SJSA1 (cell line): ENCODE data around the gene ST7. TPM values are rescaled to one million over a fixed set of nuclear protein-coding genes. Genes with fewer than 3 reads are reported as not detected.

Source experiments
- DNase-seq, 2 experiments: peaks; one replicate each; pipeline ENCODE4 v3.0.0-alpha.2; 2015 to 2020; ENCODE audit warnings: low spot score in 2 of 2, low read depth in 1 of 2
- H3K27ac ChIP-seq: fragments of 250-450 bp; sonication (Bioruptor Pico); 2 replicates; pipeline ENCODE4 v1.5.1; 2020; ENCODE audit warnings: mild to moderate bottlenecking, moderate library complexity
- H3K27me3 ChIP-seq: fragments of 250-450 bp; sonication (Bioruptor Pico); replicated peaks from 2 replicates; pipeline ENCODE4 v1.5.1; 2020; ENCODE audit warnings: mild to moderate bottlenecking, moderate library complexity
- H3K36me3 ChIP-seq: fragments of 250-450 bp; sonication (Bioruptor Pico); 2 replicates; pipeline ENCODE4 v1.5.1; 2020; ENCODE audit warnings: mild to moderate bottlenecking
- H3K4me1 ChIP-seq: fragments of 250-450 bp; sonication (Bioruptor Pico); replicated peaks from 2 replicates; pipeline ENCODE4 v1.6.1; 2021; ENCODE audit warnings: mild to moderate bottlenecking
- H3K4me3 ChIP-seq: fragments of 250-450 bp; sonication (Bioruptor Pico); 2 replicates; pipeline ENCODE4 v1.5.1; 2020; ENCODE audit warnings: mild to moderate bottlenecking
- H3K9me3 ChIP-seq: fragments of 250-450 bp; sonication (Bioruptor Pico); replicated peaks from 2 replicates; pipeline ENCODE4 v1.5.1; 2020; ENCODE audit warnings: mild to moderate bottlenecking
- total RNA-seq: library from RNA; depleted of rRNA; stranded (reverse); fragments of >200 nt; shearing (Covaris generic); gene quantifications from 2 replicates; pipeline ENCODE4 v1.2.3, GENCODE V29; 2014; rRNA removed

The ST7 gene, protein sequence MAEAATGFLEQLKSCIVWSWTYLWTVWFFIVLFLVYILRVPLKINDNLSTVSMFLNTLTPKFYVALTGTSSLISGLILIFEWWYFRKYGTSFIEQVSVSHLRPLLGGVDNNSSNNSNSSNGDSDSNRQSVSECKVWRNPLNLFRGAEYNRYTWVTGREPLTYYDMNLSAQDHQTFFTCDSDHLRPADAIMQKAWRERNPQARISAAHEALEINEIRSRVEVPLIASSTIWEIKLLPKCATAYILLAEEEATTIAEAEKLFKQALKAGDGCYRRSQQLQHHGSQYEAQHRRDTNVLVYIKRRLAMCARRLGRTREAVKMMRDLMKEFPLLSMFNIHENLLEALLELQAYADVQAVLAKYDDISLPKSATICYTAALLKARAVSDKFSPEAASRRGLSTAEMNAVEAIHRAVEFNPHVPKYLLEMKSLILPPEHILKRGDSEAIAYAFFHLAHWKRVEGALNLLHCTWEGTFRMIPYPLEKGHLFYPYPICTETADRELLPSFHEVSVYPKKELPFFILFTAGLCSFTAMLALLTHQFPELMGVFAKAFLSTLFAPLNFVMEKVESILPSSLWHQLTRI
- 14.7 TPM in 2 replicates for total RNA-seq

DNA sequence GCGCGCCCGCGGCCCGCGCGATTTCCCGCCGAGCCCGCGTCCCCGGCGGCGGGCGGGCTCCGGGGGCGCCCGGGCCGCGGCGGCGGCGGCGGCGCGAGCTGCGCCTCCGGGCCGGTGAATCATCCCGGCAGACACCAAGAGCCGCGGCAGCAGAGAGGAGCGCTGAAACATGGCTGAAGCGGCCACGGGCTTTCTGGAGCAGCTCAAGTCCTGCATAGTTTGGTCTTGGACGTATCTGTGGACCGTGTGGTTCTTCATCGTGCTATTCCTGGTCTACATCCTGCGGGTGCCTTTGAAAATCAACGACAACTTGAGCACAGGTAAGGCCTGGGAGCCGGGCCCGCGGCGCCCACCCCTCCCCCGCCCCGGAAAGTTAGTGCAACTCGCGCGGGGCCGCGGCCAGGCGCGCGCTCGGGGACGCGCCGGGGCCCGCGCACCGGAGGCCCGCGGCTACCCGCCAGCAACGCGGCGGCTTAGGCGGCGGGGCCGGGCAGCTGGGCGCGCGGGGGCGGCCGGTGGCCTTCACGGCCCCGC is at the start of gene ST7:
ST7 (plus strand) TSS at position 130 of the 534 bp plus-strand sequence; CDS start at position 170, 40 bp downstream.
- peaks cover 15% of the 10 kb centered on the region for H3K36me3 ChIP-seq
- H3K4me3 ChIP-seq = peak within 1 kb of the TSS; percentile 100
- H3K27me3 ChIP-seq = no peaks in the 10 kb centered on the region
- peaks cover 20% of the 10 kb centered on the region for H3K4me1 ChIP-seq
- H3K9me3 ChIP-seq = 0 out of 2 replicates have a peak, but pooled peaks cover 6% of the 10 kb centered on the region
- DNase-seq = peak; percentile 73 to 85
- peak within 1 kb of the TSS; percentile 98 for H3K27ac ChIP-seq

DNA sequence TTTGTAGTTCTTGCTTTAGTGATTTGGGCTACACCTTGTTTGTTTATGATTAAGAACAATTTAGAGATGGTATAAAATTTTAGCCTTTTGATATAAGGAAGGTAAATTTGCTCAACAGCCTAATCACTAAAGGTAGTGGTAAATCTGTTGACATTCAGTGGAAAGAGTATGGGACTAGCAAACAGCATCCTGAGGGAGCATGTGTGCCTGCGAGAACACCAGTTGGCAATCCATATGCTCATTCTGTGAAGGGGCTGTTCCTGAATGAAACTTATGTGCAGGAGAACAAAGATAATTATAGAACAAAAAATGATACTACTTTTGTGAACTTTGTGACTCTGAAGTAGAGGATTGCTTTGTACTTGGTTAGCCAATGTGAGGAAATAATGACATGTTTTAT is 46.9 kb upstream of the ST7 start:
- DNase-seq = no peak
- H3K27me3 ChIP-seq = no peaks in the 10 kb centered on the region
- peaks cover 44% of the 10 kb centered on the region for H3K36me3 ChIP-seq
- H3K4me1 ChIP-seq = no peaks in the 10 kb centered on the region
- no peak overlapping the region for H3K4me3 ChIP-seq
- no peaks in the 10 kb centered on the region for H3K9me3 ChIP-seq
- H3K27ac ChIP-seq = no peak overlapping the region

DNA sequence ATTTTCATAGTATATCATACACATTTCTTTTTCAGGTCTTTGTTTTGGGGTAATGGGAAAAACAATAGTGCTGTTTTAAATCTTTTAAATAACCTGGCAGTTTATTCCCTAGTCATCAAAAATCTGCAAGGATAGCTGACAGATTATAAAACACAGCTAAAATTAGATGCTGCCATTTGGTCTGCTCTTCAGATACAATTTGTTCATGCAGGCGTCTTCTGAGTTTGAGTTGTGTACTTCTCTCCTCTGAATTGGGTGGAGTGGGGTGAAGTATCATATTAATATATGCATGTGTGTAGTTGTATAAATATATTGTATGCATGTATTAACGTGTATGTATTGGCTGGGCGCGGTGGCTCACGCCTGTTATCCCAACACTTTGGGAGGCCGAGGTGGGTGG is 42.9 kb upstream of the ST7 start:
- Histone ChIP-seq H3K36me3 (peaks cover 63% of the 10 kb centered on the region), H3K27ac (no peak overlapping the region), H3K4me1 (no peaks in the 10 kb centered on the region), H3K27me3 (no peaks in the 10 kb centered on the region), H3K9me3 (no peaks in the 10 kb centered on the region), H3K4me3 (no peak overlapping the region)
- no peak for DNase-seq

DNA sequence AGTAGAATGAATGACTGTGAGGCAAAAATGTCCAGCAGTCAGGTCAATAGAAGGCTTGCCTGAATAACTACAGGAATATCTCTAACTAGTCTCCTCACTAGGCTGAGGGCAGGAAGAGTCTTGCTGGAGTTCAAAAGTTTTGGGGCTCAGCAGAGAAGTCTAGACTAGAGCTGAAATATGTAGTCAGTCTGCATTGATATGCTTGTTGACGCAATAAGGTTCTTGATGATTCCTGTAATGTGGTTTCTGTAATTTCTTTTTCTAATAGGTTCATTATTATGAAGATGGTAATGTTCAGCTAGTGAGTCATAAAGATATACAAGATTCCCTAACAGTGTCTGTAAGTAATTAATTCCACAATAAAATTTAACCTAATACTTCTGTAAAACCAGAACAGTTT is 41.5 kb upstream of the ST7 start:
- no peak overlapping the region for H3K4me3 ChIP-seq
- H3K27ac ChIP-seq = no peak overlapping the region
- no peaks in the 10 kb centered on the region for H3K4me1 ChIP-seq
- H3K27me3 ChIP-seq = no peaks in the 10 kb centered on the region
- no peak for DNase-seq
- peaks cover 60% of the 10 kb centered on the region for H3K36me3 ChIP-seq
- H3K9me3 ChIP-seq = no peaks in the 10 kb centered on the region

DNA sequence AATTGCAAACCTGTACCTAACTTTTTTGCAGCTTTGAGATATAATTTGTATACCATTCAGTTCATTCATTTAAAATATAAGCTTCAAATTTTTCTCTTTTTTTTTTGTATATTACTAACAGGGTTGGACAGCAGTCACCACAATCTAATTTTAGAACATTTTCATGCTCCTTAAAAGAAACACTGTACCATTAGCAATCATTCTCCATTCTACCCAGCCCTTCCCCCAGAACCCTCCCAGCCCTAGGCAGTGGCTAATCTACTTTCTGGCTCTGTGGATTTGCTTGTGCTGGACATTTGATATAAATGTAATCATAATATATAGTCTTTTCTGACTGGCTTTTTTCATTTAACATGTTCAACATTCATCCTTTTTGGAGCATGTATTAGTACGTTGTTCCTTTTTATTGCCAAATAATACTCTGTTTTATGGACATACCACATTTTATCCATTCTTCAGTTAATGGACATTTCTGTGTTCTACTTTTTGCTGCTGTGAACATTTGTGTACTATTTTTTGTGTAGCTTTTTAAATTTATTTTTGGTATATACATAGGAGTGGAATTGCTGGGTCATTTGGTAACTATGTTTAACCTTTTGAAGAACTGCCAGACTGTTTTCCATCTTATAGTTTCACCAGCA is 40.9 kb upstream of the ST7 start:
- H3K27me3 ChIP-seq = no peaks in the 10 kb centered on the region
- H3K27ac ChIP-seq = no peak overlapping the region
- H3K4me1 ChIP-seq = no peaks in the 10 kb centered on the region
- no peak for DNase-seq
- H3K36me3 ChIP-seq = peaks cover 60% of the 10 kb centered on the region
- no peaks in the 10 kb centered on the region for H3K9me3 ChIP-seq
- H3K4me3 ChIP-seq = no peak overlapping the region

DNA sequence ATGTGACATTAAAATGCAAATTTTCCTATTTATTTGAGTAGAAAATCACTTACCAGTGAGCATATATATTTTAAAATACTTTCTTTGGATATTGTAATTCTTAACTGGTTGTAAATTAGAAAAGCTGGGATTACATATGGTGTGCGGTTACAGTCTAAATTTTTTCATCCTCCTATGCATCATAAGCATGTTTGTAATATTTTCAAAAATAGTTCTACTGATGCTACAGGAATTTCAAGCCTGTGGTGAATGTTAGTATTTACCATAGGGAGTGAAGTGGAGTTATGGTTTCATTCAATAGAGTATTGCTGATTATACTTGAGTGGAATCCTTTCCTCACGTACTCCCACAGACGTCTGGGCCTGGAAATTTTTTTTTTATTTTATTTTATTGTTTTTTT is 34.6 kb upstream of the ST7 start:
- H3K36me3 ChIP-seq = peaks cover 36% of the 10 kb centered on the region
- no peaks in the 10 kb centered on the region for H3K27me3 ChIP-seq
- H3K4me1 ChIP-seq = no peaks in the 10 kb centered on the region
- DNase-seq = no peak
- no peak overlapping the region for H3K27ac ChIP-seq
- no peaks in the 10 kb centered on the region for H3K9me3 ChIP-seq
- no peak overlapping the region for H3K4me3 ChIP-seq

DNA sequence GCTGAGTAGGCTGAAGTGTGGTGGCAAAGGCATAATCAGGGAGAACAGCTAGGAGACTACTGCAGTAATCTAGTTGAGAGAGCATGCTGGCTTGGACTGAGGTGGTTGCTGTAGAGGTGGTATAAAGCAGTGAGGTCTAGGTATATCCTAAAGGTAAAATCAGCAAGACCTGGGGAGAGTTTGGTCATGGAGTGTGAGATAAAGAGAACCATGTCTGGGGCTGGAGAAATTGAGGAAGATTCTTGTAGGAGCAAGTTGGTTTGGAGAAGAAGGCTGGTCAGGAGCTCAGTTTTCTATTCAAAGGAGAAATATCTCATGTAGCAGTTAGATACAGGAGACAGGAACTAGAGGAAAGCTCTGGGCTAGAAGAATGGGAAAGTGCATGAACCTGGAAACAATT is 32.9 kb upstream of the ST7 start:
- Histone ChIP-seq H3K27me3 (no peaks in the 10 kb centered on the region), H3K36me3 (peaks cover 24% of the 10 kb centered on the region), H3K4me3 (no peak overlapping the region), H3K9me3 (no peaks in the 10 kb centered on the region), H3K4me1 (no peaks in the 10 kb centered on the region), H3K27ac (no peak overlapping the region)
- no peak for DNase-seq

DNA sequence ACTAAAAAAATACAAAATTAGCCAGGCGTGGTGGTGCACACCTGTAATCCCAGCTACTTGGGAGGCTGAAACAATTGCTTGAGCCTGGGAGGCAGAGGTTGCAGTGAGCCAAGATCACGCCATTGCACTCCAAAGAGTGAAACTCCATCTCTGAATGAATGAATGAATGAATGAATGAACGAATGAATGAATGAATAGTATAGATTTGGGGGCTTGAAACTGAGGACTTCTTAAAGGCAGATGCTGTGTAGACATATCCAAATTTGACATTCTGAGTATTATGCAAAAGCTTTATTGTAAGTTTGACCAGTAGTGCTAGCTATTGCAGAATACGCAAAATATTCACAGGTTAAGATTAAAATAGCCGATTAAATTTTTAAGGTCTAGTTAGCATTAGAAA is 30.8 kb upstream of the ST7 start:
- no peaks in the 10 kb centered on the region for H3K9me3 ChIP-seq
- H3K4me3 ChIP-seq = no peak overlapping the region
- no peaks in the 10 kb centered on the region for H3K4me1 ChIP-seq
- no peaks in the 10 kb centered on the region for H3K27me3 ChIP-seq
- peaks cover 11% of the 10 kb centered on the region for H3K36me3 ChIP-seq
- no peak for DNase-seq
- H3K27ac ChIP-seq = no peak overlapping the region

DNA sequence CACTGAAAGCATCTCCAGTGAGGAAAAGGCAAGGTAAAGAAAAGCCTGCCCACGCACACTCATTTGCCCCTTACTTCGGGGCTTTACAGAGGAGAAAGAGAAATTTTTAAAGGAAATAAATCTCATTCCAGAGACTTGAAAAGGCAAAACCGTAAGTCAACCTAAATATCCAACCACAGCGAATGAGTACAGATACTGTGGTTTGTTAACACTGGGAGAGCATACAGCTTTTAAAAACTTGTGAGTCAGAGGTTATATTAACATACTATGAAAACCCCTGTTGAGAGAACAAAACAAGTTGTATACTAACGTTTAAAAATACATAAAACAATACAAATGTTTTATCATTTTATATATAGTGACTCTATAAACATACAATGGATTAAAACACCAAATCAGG is 28.6 kb upstream of the ST7 start:
- no peaks in the 10 kb centered on the region for H3K9me3 ChIP-seq
- H3K4me1 ChIP-seq = no peaks in the 10 kb centered on the region
- H3K27me3 ChIP-seq = no peaks in the 10 kb centered on the region
- no peak overlapping the region for H3K4me3 ChIP-seq
- peak in 1 of 2 experiments; percentile 25 for DNase-seq
- no peaks in the 10 kb centered on the region for H3K36me3 ChIP-seq
- H3K27ac ChIP-seq = no peak overlapping the region

DNA sequence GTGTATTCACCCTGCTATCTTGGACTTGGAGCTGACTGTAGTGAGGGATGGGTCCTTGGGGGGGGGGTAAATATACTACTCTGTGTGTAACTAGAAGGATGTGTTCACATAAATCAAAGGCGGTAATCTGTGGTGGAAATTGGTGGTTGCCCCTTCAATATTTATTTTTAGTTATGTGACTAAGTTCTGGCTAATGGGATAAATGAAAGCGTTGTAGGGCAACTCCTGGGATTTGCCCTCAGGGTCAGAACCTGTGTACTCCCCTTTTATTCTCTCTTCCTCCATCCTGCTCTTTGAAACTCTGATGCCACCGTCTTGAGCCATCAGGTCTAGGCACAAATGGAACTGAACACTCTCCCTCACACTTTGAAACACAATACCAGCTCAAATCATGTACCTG is 24.3 kb upstream of the ST7 start:
- Histone ChIP-seq H3K36me3 (no peaks in the 10 kb centered on the region), H3K4me3 (no peak overlapping the region), H3K27me3 (no peaks in the 10 kb centered on the region), H3K4me1 (no peaks in the 10 kb centered on the region), H3K27ac (no peak overlapping the region), H3K9me3 (no peaks in the 10 kb centered on the region)
- no peak for DNase-seq

DNA sequence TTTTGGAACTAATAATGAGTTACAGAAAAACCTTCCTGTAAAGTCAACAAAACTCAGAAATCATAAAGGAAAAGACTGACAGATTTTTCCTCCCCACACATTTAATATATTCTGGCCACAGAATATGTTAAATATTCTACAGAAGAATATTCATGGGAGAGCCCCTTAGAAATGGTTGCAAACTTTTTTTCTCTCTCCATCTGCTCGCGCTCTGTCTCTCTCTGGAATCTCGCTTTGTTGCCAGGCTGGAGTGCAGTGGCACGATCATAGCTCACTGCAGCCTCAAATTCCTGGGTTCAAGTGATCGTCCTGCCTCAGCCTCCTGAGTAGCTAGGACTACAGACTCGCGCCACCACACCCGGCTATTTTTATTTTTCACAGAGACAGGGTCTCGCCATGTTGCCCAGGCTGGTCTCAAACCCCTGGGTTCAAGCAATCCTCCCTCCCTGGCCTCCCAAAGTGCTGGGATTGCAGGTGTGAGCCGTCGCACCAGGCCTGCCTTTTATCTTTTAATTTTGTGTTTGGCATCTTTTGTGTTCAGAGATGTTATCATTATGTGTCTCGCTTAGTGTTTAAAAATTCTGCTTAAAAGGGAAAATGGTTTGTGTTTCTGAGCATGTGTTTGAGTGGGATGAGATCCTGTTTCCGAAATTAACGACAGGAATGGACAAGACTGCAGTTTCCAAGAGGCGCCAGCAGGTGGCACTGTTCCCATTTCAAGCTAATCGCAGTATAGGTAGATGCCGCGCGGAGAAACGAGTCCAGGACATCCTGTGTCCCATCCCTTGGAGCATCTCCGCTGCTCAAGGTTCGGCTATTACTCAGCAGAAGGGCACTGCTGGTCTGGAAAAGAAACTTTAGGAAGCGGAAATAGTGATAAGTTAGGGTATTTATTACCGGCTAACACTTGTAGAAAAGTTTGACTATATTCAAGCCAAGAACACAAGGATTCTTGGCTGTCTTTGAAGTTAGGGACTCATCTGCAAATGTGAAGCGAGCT is 23.1 kb upstream of the ST7 start:
- Histone ChIP-seq H3K36me3 (no peaks in the 10 kb centered on the region), H3K9me3 (no peaks in the 10 kb centered on the region), H3K4me3 (no peak overlapping the region), H3K27ac (no peak overlapping the region), H3K27me3 (no peaks in the 10 kb centered on the region), H3K4me1 (no peaks in the 10 kb centered on the region)
- peak; percentile 50 to 76 for DNase-seq

DNA sequence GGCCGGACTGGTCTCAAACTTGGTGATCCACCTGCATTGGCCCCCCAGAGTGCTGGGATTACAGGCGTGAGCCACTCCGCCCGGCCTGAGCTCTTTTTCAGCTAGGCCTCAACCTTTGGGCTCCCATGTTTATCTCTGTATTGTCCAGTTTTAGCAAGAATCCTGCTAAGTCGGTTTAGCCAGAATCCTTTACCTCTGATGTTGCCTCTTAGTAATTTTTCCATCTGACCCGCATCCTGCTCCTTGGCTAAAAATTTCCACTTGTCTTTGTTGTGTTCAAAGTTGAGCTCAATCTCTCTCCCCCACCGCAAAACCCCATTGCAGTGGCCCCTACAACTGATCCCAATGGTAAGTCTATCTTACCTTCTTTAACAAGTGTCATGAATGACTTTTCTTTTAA is 20.7 kb upstream of the ST7 start:
- Histone ChIP-seq H3K4me3 (no peak overlapping the region), H3K36me3 (no peaks in the 10 kb centered on the region), H3K9me3 (no peaks in the 10 kb centered on the region), H3K27me3 (peaks cover 5% of the 10 kb centered on the region; the same call in 1 of the 2 replicates), H3K4me1 (no peaks in the 10 kb centered on the region), H3K27ac (no peak overlapping the region)
- no peak for DNase-seq

DNA sequence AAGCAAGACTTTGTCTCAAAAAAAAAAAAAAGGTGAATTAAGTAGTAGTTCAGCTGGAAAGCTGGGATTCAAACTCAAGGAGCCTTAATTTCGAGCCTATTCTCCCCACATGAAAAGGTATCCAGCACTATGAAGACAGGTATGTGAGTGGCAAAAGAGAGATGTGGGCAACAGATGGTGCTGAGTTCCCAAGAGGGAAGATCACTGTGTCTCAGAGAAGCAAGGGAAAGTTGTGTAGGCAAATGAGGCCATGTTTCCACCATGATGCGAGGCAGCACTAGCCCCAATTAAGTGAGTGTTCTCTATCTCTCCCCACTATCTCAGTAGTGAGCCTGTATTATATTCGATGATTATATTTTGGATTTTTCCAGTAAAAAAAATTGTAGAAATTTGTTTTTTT is 19.8 kb upstream of the ST7 start:
- Histone ChIP-seq H3K4me3 (no peak overlapping the region), H3K9me3 (no peaks in the 10 kb centered on the region), H3K36me3 (no peaks in the 10 kb centered on the region), H3K27me3 (peaks cover 5% of the 10 kb centered on the region; the same call in 1 of the 2 replicates), H3K4me1 (no peaks in the 10 kb centered on the region), H3K27ac (no peak overlapping the region)
- no peak for DNase-seq
